ENCODE data around the gene KCNMA1.

The KCNMA1 gene

GRCh38 chr10:77152256-77152655 lies 485.4 kb downstream of the KCNMA1 start:
- Histone ChIP-seq H3K4me1 (ENCODE audit: control insufficient read depth, insufficient read depth, low read length, poor library complexity, severe bottlenecking) (peaks cover 7% of the 10 kb centered on the region), H3K36me3 (ENCODE audit: control insufficient read depth, insufficient read depth, low read length) (no peaks in the 10 kb centered on the region), H3K4me3 (ENCODE audit: extremely low read depth, insufficient read depth, low read length, poor library complexity, severe bottlenecking) (no peak overlapping the region), H3K9me3 (ENCODE audit: control insufficient read depth, low read length) (no peaks in the 10 kb centered on the region), H3K27ac (ENCODE audit: low read depth, low read length, severe bottlenecking) (no peak overlapping the region)
- 91 to 100% methylated on average over 1 of the region's 1 CpG for WGBS, 2 experiments (ENCODE audit: insufficient coverage in 2 of 2)

- Histone ChIP-seq H3K27ac (ENCODE audit: low read depth, low read length, severe bottlenecking) (no peak overlapping the region), H3K36me3 (ENCODE audit: control insufficient read depth, insufficient read depth, low read length) (no peaks in the 10 kb centered on the region), H3K4me3 (ENCODE audit: extremely low read depth, insufficient read depth, low read length, poor library complexity, severe bottlenecking) (no peak overlapping the region), H3K4me1 (ENCODE audit: control insufficient read depth, insufficient read depth, low read length, poor library complexity, severe bottlenecking) (peaks cover 1% of the 10 kb centered on the region), H3K9me3 (ENCODE audit: control insufficient read depth, low read length) (no peaks in the 10 kb centered on the region)
- WGBS, 2 experiments (ENCODE audit: insufficient coverage in 2 of 2): 100% methylated on average over 1 of the region's 1 CpG; no CpG with 5 or more reads in 1 of the 2 experiments
Observed at GRCh38 chr10:77151408-77151807, 486.2 kb downstream of the KCNMA1 start.

DNA sequence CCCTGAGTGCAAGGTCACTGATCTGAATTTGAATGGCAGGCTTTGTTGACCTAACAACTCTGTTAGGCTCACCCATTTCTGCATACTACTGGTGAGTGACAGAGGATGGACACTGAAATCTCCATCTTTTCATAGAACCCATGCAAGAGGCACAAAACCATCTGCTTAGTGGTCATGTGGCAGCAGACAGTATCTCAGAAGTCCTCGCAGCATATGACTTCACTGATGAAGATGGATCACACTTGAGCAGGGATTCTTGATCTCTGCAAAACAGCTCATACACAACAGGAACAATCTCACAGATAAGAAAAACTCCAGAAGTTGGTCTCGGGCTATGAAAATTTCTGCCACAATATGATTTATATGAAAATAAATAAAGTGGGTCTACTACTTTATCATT lies 487.9 kb downstream of the KCNMA1 start:
- no peak overlapping the region for H3K4me3 ChIP-seq (ENCODE audit: extremely low read depth, insufficient read depth, low read length, poor library complexity, severe bottlenecking)
- H3K9me3 ChIP-seq (ENCODE audit: control insufficient read depth, low read length): no peaks in the 10 kb centered on the region
- H3K4me1 ChIP-seq (ENCODE audit: control insufficient read depth, insufficient read depth, low read length, poor library complexity, severe bottlenecking): no peaks in the 10 kb centered on the region
- no peak overlapping the region for H3K27ac ChIP-seq (ENCODE audit: low read depth, low read length, severe bottlenecking)
- WGBS, 2 experiments (ENCODE audit: insufficient coverage in 2 of 2): 75% methylated on average over 1 of the region's 2 CpGs; no CpG with 5 or more reads in 1 of the 2 experiments
- no peaks in the 10 kb centered on the region for H3K36me3 ChIP-seq (ENCODE audit: control insufficient read depth, insufficient read depth, low read length)

- Histone ChIP-seq H3K27ac (ENCODE audit: low read depth, low read length, severe bottlenecking) (no peak overlapping the region), H3K36me3 (ENCODE audit: control insufficient read depth, insufficient read depth, low read length) (no peaks in the 10 kb centered on the region), H3K4me3 (ENCODE audit: extremely low read depth, insufficient read depth, low read length, poor library complexity, severe bottlenecking) (no peak overlapping the region), H3K9me3 (ENCODE audit: control insufficient read depth, low read length) (no peaks in the 10 kb centered on the region), H3K4me1 (ENCODE audit: control insufficient read depth, insufficient read depth, low read length, poor library complexity, severe bottlenecking) (no peaks in the 10 kb centered on the region)
- WGBS, 2 experiments (ENCODE audit: insufficient coverage in 2 of 2): 44 to 90% methylated on average over 1 to 3 of the region's 4 CpGs
Observed at GRCh38 chr10:77149001-77149400, 488.6 kb downstream of the KCNMA1 start.

GRCh38 chr10:77147871-77148270 lies 489.7 kb downstream of the KCNMA1 start:
- H3K4me3 ChIP-seq (ENCODE audit: extremely low read depth, insufficient read depth, low read length, poor library complexity, severe bottlenecking): no peak overlapping the region
- no peaks in the 10 kb centered on the region for H3K4me1 ChIP-seq (ENCODE audit: control insufficient read depth, insufficient read depth, low read length, poor library complexity, severe bottlenecking)
- no peak overlapping the region for H3K27ac ChIP-seq (ENCODE audit: low read depth, low read length, severe bottlenecking)
- no peaks in the 10 kb centered on the region for H3K9me3 ChIP-seq (ENCODE audit: control insufficient read depth, low read length)
- 88 to 91% methylated on average over 1 of the region's 1 CpG for WGBS, 2 experiments (ENCODE audit: insufficient coverage in 2 of 2)
- H3K36me3 ChIP-seq (ENCODE audit: control insufficient read depth, insufficient read depth, low read length): no peaks in the 10 kb centered on the region

DNA sequence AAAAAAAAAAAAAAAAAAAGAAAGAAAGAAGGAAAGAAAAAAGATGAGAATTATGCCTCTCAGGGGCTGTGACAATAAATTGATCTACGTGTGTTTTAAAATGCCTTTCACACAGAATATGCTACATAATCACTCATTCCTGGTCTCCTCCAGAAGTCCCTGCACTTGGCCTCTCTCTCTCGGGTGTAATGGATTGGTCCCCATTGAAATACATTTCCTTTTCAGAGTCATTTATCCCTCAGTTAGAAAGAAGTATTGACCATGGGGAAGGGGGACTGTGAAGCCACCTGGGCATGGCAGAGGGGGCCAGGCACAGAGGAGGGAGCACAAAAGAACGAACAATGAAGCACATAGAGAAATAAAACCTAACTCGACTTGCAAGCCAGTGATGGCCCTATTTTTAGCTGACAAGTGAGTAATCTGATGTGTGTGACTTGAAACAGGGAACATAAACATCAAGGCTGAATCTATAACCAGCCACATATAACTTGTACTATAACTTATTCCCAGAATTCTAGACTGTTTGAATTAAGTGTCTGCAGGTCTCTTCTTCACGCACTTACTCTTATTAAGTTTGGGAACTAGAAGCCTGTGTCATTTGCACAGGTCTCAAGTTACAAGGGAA lies 490.8 kb downstream of the KCNMA1 start:
- 92% methylated on average over 2 of the region's 5 CpGs; no CpG with 5 or more reads in 1 of the 2 experiments for WGBS, 2 experiments (ENCODE audit: insufficient coverage in 2 of 2)
- H3K27ac ChIP-seq (ENCODE audit: low read depth, low read length, severe bottlenecking): no peak overlapping the region
- H3K36me3 ChIP-seq (ENCODE audit: control insufficient read depth, insufficient read depth, low read length): no peaks in the 10 kb centered on the region
- H3K4me3 ChIP-seq (ENCODE audit: extremely low read depth, insufficient read depth, low read length, poor library complexity, severe bottlenecking): no peak overlapping the region
- H3K4me1 ChIP-seq (ENCODE audit: control insufficient read depth, insufficient read depth, low read length, poor library complexity, severe bottlenecking): no peaks in the 10 kb centered on the region
- no peaks in the 10 kb centered on the region for H3K9me3 ChIP-seq (ENCODE audit: control insufficient read depth, low read length)

GRCh38 chr10:77144656-77145055 lies 493.0 kb downstream of the KCNMA1 start:
- H3K36me3 ChIP-seq (ENCODE audit: control insufficient read depth, insufficient read depth, low read length): no peaks in the 10 kb centered on the region
- 88 to 98% methylated on average over 3 of the region's 3 CpGs for WGBS, 2 experiments (ENCODE audit: insufficient coverage in 2 of 2)
- H3K4me3 ChIP-seq (ENCODE audit: extremely low read depth, insufficient read depth, low read length, poor library complexity, severe bottlenecking): no peak overlapping the region
- no peaks in the 10 kb centered on the region for H3K9me3 ChIP-seq (ENCODE audit: control insufficient read depth, low read length)
- H3K4me1 ChIP-seq (ENCODE audit: control insufficient read depth, insufficient read depth, low read length, poor library complexity, severe bottlenecking): no peaks in the 10 kb centered on the region
- H3K27ac ChIP-seq (ENCODE audit: low read depth, low read length, severe bottlenecking): no peak overlapping the region

DNA sequence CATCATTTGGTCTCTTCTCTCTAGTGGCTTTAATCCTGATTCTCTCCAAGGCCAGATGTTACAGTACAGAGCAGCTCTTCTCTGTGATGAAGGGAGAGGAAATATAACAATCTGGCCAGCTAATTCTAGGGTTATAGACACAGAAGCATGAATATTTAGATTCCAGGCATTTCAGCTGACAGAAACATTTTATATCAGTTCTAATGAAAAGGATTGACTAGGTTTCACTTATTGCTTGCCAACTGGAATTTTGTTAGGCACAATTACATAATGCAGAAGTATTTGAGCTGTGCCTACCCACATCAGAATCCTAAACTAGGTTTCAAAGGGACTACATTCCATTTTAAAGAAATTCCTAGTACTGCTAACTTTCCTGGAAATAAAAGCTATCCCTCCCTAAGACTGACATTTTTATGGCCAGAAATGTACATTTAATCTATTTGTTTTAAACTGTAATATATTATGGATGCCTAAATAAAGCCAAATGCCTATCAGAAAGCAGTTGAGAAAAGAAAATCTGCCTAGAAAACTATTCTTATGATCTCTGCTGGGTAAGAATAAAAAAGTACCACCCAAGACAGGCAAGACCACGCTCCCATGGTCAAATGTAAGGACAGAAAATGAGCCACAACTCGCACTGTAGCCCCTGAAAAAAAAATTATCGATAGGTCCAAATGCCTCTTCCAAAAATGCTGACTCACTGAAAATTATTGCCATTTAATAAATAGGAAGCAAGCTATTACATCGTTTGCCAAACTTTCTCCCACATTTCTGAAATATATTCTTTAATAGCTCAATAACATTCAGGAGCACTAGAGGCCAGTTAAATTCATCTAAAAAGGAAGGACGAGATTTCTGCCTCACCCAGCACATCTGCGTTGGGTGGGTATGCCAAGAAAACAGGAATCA lies 498.1 kb downstream of the KCNMA1 start:
- Histone ChIP-seq H3K4me3 (ENCODE audit: extremely low read depth, insufficient read depth, low read length, poor library complexity, severe bottlenecking) (no peak overlapping the region), H3K4me1 (ENCODE audit: control insufficient read depth, insufficient read depth, low read length, poor library complexity, severe bottlenecking) (peaks cover 4% of the 10 kb centered on the region), H3K9me3 (ENCODE audit: control insufficient read depth, low read length) (no peaks in the 10 kb centered on the region), H3K27ac (ENCODE audit: low read depth, low read length, severe bottlenecking) (no peak overlapping the region), H3K36me3 (ENCODE audit: control insufficient read depth, insufficient read depth, low read length) (no peaks in the 10 kb centered on the region)
- WGBS, 2 experiments (ENCODE audit: insufficient coverage in 2 of 2): 67 to 96% methylated on average over 1 to 5 of the region's 6 CpGs

DNA sequence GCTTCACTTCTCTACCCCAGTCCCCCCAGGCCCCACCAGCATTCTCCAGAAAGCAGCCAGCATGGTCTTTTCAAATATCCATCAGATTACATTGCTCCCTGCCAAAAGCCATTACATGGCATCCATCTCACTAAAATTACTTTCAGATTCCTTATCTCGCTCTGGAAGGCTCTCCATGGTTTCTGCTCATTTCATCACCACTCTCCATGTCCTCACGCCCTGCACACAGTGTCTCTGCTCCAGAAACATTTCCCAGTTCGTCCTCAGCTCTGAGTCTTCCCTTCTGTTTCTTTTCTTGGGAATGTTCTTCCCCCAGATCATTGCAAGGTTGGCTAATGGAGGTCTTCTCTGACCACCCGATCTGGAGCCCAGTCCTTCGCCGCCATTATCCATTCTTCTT lies 499.1 kb downstream of the KCNMA1 start:
- peaks cover 4% of the 10 kb centered on the region for H3K4me1 ChIP-seq (ENCODE audit: control insufficient read depth, insufficient read depth, low read length, poor library complexity, severe bottlenecking)
- WGBS, 2 experiments (ENCODE audit: insufficient coverage in 2 of 2): 85 to 94% methylated on average over 4 to 6 of the region's 6 CpGs
- H3K4me3 ChIP-seq (ENCODE audit: extremely low read depth, insufficient read depth, low read length, poor library complexity, severe bottlenecking): no peak overlapping the region
- no peaks in the 10 kb centered on the region for H3K9me3 ChIP-seq (ENCODE audit: control insufficient read depth, low read length)
- H3K36me3 ChIP-seq (ENCODE audit: control insufficient read depth, insufficient read depth, low read length): no peaks in the 10 kb centered on the region
- no peak overlapping the region for H3K27ac ChIP-seq (ENCODE audit: low read depth, low read length, severe bottlenecking)

- Histone ChIP-seq H3K27ac (ENCODE audit: low read depth, low read length, severe bottlenecking) (no peak overlapping the region), H3K36me3 (ENCODE audit: control insufficient read depth, insufficient read depth, low read length) (no peaks in the 10 kb centered on the region), H3K9me3 (ENCODE audit: control insufficient read depth, low read length) (no peaks in the 10 kb centered on the region), H3K4me1 (ENCODE audit: control insufficient read depth, insufficient read depth, low read length, poor library complexity, severe bottlenecking) (peaks cover 4% of the 10 kb centered on the region), H3K4me3 (ENCODE audit: extremely low read depth, insufficient read depth, low read length, poor library complexity, severe bottlenecking) (no peak overlapping the region)
- no CpG with 5 or more reads among the region's 3 CpGs for WGBS, 2 experiments (ENCODE audit: insufficient coverage in 2 of 2)
Observed at GRCh38 chr10:77135555-77135954, 502.1 kb downstream of the KCNMA1 start.

- WGBS, 2 experiments (ENCODE audit: insufficient coverage in 2 of 2): 96 to 100% methylated on average over 2 to 3 of the region's 3 CpGs
Observed at GRCh38 chr10:77131214-77131613, 506.4 kb downstream of the KCNMA1 start.

More at GRCh38 chr10:77131214-77131613, 506.4 kb downstream of the KCNMA1 start:
- no peaks in the 10 kb centered on the region for H3K9me3 ChIP-seq (ENCODE audit: control insufficient read depth, low read length)
- H3K4me1 ChIP-seq (ENCODE audit: control insufficient read depth, insufficient read depth, low read length, poor library complexity, severe bottlenecking): no peaks in the 10 kb centered on the region
- no peak overlapping the region for H3K27ac ChIP-seq (ENCODE audit: low read depth, low read length, severe bottlenecking)
- H3K4me3 ChIP-seq (ENCODE audit: extremely low read depth, insufficient read depth, low read length, poor library complexity, severe bottlenecking): no peak overlapping the region
- no peaks in the 10 kb centered on the region for H3K36me3 ChIP-seq (ENCODE audit: control insufficient read depth, insufficient read depth, low read length)

Measured in mesodermal cell (in vitro differentiated cells).